Ecto neural progenitor cell (in vitro differentiated cells): Measurements from ENCODE around the gene TMOD1.
"Not testable (repeated sequence)": the region's sequence is repeated elsewhere in the genome, so short reads cannot be mapped to it uniquely, and the experiment has no call there.

Experiments used
- DNase-seq: peaks from one replicate; pipeline ENCODE4 v3.0.0-alpha.2; 2018; ENCODE audit warnings: low spot score

TMOD1 gene

GRCh38 chr9:97599314-97599846, 97.9 kb downstream of the TMOD1 start:
- DNase-seq: no peak

- DNase-seq: no peak
Observed at GRCh38 chr9:97600531-97601227, 99.2 kb downstream of the TMOD1 start.

GRCh38 chr9:97601228-97601898, 99.9 kb downstream of the TMOD1 start:
- no peak for DNase-seq

GRCh38 chr9:97602430-97602829, 101.0 kb downstream of the TMOD1 start:
- DNase-seq: no peak

- no peak for DNase-seq
Observed at GRCh38 chr9:97604901-97605645, 103.6 kb downstream of the TMOD1 start.

GRCh38 chr9:97615439-97616072, 114.1 kb downstream of the TMOD1 start:
- DNase-seq: no peak

- no peak for DNase-seq
Observed at GRCh38 chr9:97617939-97618416, 116.5 kb downstream of the TMOD1 start.

- not testable (repeated sequence) for DNase-seq
Observed at GRCh38 chr9:97620063-97620462, 118.6 kb downstream of the TMOD1 start.

- not testable (repeated sequence) for DNase-seq
Observed at GRCh38 chr9:97622483-97622882, 121.0 kb downstream of the TMOD1 start.

GRCh38 chr9:97623946-97624345, 122.5 kb downstream of the TMOD1 start:
- DNase-seq: no peak

- no peak for DNase-seq
Observed at GRCh38 chr9:97625620-97626019, 124.2 kb downstream of the TMOD1 start.

- DNase-seq: no peak
Observed at GRCh38 chr9:97627624-97628023, 126.2 kb downstream of the TMOD1 start.

- DNase-seq: peak; percentile 49
Observed at GRCh38 chr9:97628668-97629067, 127.2 kb downstream of the TMOD1 start.

- no peak for DNase-seq
Observed at GRCh38 chr9:97629156-97629555, 127.7 kb downstream of the TMOD1 start.

- no peak for DNase-seq
Observed at GRCh38 chr9:97630591-97630990, 129.1 kb downstream of the TMOD1 start.

- DNase-seq: peak; percentile 73
Observed at GRCh38 chr9:97632248-97632984, 130.9 kb downstream of the TMOD1 start.

- DNase-seq: peak; percentile 97
Observed at GRCh38 chr9:97632985-97633858, 131.8 kb downstream of the TMOD1 start, which contains the start of the genes NCBP1 and TSTD2. TSS of gene NCBP1 (plus strand) at chr9:97633821. CDS start at chr9:97633882, 61 bp downstream. TSS of gene TSTD2 (minus strand) at chr9:97633368. CDS start at chr9:97627562, 5,806 bp downstream.

GRCh38 chr9:97633859-97634490, 132.5 kb downstream of the TMOD1 start:
- no peak for DNase-seq

GRCh38 chr9:97635026-97635425, 133.6 kb downstream of the TMOD1 start:
- no peak for DNase-seq

GRCh38 chr9:97636903-97637302, 135.4 kb downstream of the TMOD1 start:
- no peak for DNase-seq
